HG03064 (cell line): ENCODE data around the gene SH3BP1.
A peak's percentile ranks its signal among the peaks of the same experiment; 100 is the strongest.

Source experiments
- ATAC-seq: cut with Tn5 transposase; IDR thresholded peaks from one replicate; pipeline ENCODE4 v1.9.1; 2021; ENCODE audit warnings: low read depth; ENCODE audit not compliant: unreplicated experiment

The SH3BP1 gene

DNA sequence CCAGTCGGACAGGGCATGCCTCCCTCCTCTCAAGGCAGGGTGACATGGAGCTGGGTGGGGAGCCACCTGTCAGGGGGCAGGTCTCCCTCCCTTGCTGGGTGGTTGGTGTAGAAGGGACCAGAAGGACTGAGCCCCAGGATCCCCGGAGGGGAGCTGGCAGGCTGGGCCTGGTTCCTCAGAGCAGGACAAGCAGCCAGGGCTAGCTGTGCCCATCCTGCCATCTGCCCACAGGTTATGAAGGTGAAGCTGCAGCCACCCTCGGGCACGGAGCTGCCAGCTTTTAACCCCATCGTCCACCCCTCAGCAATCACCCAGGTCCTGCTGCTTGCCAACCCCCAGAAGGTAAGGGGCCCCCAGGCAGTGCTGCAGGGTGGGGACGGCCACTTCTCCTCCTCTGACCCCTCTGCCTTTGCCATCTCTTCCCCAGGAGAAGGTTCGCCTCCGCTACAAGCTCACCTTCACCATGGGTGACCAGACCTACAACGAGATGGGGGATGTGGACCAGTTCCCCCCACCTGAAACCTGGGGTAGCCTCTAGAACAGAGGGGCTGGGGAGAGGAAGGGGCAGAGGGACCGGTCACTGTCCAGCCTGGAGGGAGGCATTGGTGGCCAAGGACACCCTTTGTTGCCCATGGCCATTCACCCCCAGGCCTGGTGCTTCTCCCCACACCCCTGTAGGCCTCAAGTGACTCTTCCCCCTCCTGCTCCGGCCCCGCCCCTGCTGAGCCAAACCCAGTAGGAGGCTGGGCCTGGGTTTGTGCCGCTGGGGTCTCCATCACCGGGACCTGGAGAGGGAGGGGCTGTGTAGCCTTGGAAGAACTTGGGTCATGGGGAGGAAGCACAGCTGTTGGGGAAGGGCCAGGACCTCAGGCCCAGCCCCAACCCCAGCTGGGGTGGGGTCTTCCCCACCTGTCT is 7.0 kb upstream of the SH3BP1 start:
- no peak for ATAC-seq

DNA sequence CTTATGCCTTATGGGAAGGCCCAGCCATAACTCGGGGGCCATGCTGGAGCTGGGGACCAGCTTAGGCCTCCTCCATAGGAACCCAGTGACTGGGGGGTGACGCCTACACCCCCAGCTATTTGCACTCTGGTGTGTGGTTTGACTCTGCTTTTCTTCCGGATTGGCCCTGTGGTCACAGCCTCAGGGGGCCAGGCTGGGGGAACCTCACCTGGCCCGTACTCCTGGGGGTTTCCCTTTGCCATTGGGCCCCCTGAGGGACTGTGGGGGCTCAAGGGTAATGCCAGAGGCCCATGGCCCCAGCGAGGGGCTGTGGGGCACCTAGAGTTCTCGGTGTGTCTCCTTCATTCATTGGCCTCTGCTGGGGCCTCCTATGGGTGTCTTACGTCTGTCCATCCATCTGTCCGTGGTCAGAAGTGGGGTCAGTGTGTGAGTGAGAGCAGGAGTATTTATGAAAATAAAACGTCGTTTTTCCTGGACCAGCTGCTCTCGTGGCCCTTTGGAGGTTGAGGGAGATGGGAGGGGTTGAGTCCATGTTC is 6.3 kb upstream of the SH3BP1 start:
- peak; percentile 41 for ATAC-seq

DNA sequence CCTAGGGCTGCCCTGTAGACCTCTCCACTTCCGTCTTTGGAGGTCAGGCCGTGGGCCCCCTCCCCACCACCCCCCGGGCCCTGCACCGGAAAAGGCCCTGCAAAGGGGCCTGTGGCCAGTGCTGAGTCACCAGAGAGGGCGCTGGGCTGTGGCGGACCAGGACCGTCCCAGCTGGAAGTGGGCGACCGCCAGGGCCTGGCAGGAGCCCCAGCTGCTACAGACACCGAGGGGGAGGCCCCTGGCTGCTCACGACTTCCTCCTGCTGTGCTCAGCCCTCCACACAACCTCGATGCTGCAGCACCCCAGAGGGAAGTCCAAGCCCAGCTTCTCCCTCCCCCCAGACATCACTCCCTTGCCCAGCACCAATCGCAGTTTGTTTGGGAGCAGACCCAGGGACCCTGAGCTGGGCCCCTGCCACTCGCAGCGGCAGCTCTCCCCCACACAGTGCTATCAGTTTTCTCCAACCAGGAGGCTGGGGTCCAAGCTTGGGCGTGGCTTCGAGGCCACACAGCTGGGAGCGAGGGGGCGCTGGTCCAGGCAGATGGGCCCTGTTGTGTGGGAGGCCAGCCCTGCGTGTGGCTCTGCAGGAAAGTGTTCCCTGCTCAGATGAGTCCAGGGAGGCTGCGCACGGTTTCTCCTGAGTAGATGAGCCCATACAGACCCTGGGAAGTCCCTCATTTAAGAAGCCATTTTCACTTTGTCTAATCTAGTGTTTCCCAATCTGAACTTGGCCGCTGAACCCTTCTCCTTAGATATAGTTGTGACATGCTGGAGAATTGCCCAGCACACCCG is 5.6 kb upstream of the SH3BP1 start:
- peak; percentile 40 for ATAC-seq

- no peak for ATAC-seq
These were observed 5.0 kb upstream of the SH3BP1 start for GRCh38 chr22:37634417-37634924.

GRCh38 chr22:37635157-37635556 is 4.3 kb upstream of the SH3BP1 start:
- no peak for ATAC-seq

- no peak for ATAC-seq
These were observed 3.1 kb upstream of the SH3BP1 start for GRCh38 chr22:37636186-37636948.

DNA sequence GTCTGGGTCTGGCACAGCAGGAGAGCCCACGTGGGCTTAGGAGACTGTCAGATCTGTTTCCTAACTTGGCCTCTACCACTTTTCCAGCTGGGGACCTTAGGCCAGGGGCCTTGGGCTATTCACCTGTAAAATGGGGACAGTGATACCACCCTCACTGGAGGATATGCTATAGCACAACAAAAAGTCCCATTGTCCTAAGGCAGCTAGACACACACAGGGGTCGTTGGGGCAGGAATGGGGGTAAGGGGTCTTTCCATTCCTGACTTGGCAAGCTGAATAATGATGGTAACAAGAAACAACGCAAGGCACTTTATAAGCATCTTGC is 2.6 kb upstream of the SH3BP1 start:
- ATAC-seq: no peak

- no peak for ATAC-seq
These were observed 939 bp upstream of the SH3BP1 start for GRCh38 chr22:37638391-37639069.

GRCh38 chr22:37639771-37640590 is 512 bp downstream of the SH3BP1 start:
- no peak for ATAC-seq

- no peak for ATAC-seq
These were observed 1.4 kb downstream of the SH3BP1 start for GRCh38 chr22:37640591-37641560.

- ATAC-seq: no peak
These were observed 2.1 kb downstream of the SH3BP1 start for GRCh38 chr22:37641561-37641949.

DNA sequence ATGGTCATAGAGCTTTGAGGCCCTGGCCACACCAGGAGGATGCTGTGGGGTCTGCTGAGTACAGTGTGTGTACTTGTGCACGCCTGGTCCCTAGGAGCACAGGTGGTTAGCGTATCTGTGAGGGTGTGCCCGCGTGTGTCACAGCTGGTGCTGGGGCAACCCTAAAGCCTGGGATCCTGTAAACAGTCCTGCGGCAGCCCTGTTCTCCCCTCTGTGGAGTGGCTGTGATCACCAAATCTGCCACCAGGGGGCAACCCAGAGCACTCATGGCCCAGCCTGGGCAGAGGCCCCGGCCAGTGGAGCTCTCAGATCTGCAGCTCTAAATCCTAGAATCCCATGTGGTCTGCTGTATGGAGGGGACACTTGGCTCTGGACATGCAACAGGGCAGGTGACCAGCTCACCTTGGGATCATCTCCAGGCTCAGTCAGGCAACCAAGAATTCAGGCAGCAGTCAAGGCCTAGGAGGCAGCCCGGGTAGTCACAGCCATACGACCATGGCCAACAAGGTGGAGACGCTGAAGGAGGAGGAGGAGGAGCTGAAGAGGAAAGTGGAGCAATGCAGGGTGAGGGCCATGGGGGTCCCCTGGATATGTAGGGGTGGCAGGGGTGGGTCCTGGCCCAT is 3.9 kb downstream of the SH3BP1 start:
- ATAC-seq: no peak

DNA sequence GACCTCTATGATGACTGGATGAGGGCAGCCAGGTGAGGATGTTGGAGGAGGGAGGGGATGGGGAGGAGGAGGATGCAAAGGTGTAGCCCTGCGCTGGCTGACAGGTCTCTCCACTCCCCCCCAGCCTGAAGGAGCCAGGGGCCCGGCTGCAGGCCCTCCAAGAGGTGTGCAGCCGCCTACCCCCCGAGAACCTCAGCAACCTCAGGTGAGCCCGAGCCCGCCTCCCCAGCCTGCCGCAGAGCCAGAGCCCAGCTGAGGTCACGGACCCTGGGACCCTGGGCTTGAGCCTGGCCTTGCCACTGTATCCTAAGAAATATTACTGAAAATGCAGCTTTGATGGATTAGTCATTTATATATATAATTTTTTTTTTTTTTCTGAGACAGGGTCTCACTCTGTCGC is 7.8 kb downstream of the SH3BP1 start:
- ATAC-seq: no peak

DNA sequence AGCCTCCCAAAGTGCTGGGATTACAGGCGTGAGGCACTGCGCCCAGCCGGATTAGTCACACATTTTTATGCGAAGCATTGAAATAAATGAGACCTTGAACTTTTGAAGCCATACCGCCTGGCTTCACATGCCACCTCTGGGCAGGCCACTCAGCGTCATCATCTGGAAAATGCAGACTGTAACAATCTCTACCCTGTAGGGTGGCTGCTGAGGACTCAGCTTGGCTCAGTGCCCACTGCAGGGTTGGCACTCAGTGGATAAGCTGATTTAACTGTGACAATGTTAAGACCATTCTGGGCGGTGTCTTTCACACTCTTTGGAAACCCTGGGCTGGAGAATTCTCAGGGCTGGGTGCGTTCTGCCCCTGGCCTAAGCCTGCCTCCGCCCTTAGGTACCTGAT is 8.5 kb downstream of the SH3BP1 start:
- no peak for ATAC-seq

DNA sequence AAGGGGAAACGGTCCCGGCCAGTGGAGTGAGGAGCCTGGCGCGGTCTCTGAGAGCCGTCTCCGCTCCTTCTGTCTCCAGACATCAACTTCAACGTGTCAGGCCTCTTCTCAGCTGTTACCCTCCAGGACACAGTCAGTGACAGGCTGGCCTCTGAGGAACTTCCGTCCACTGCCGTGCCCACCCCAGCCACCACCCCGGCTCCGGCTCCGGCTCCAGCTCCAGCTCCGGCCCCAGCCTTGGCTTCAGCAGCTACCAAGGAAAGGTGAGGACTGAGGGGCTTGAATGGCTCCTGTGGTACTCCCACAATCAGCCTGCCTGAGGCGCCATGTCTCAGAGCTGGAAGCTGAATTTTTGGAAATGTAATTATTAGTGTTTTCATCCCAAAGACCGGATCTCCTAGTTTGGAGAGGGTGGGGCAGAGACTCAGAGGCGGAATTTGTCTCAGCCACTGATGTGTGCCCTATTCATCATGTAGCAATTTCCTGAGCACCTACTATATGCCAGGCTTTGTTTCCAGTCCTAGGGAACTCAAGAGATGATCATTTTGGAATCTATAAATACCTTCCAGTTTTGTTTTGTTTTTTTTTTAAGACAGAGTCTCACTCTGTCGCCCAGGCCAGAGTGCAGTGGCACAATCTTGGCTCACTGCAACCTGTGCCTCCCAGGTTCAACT is 11.1 kb downstream of the SH3BP1 start:
- ATAC-seq: no peak

DNA sequence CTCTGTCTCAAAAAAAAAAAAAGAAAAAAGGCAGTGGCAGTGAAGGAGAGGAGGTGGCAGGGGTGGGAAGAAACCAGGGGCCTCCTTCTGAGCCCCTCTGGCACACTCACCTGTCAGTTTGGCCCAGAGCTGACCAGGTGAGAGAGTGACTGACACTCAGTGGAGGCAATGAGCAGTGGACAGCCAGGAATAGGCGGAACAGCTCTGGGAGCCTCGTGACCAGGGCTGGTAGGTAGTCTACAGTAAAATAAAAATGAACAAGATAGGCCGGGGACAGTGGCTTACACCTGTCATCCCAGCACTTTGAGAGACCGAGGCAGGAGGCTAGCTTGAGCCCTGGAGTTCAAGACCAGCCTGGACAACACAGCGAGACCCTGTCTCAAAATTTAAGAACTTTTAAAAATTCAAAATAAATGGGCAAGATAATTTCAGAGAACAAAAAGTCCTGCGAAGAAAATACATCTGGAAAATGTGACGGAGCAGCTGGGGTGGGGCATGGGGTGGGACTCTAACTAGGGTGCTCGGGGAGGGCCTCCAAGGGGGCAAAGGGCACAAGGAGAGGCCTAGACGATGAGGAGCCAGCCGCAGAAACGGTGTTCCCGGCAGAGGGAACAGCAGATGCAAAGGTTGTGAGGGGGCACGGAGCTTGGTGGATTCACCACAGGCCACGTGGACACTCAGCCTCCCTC is 15.2 kb downstream of the SH3BP1 start:
- ATAC-seq: no peak

DNA sequence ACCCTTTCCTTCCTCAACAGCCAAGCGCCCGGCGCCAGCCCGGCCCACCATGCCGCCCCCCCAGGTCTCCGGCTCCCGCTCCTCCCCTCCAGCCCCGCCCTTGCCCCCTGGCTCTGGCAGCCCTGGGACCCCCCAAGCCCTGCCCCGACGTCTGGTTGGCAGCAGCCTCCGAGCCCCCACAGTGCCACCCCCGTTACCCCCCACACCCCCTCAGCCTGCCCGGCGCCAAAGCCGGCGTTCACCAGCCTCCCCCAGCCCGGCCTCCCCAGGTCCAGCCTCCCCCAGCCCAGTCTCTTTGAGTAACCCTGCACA is 15.7 kb downstream of the SH3BP1 start:
- no peak for ATAC-seq
